GM19328 (cell line): ENCODE measurements around the gene TEX2.

ENCODE experiments used
- ATAC-seq: cut with Tn5 transposase; IDR thresholded peaks from one replicate; pipeline ENCODE4 v1.9.1; 2021; ENCODE audit warnings: mild to moderate bottlenecking, moderate library complexity; ENCODE audit not compliant: unreplicated experiment

Gene TEX2

GRCh38 chr17:64165347-64165746 is 97.7 kb downstream of the TEX2 start:
- ATAC-seq = no peak

DNA sequence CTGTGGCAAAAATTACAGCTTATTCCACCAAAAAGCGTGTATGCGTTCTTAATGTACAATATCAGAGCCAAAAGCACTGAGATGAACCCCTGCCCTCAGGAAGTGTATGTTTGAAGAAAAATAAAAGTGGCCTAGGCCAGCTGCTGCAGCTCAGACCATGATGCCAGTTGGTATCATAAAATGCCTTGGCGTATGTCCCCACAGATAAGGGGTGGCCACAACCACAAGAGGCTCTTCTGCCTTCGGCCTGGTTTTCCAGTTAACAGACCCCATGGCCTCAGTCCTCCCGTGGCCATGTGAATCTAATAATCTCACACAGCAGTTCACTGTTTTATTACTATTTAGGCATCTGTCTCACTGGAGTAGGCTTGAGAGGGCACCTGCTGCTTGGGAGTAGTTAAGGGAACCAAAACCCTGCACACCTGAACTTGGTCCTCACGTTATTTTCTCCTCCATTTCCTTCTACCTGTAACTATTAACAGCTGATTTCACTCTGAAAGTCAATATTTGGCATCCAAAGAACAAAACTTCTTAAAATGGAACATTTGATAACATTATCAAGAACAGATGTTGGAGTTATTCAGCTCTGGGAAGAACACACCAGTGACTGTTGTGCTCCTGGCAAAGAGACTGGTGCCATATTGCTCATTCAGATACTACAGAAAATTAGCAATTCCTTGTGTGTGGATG is 98.3 kb downstream of the TEX2 start:
- no peak for ATAC-seq

DNA sequence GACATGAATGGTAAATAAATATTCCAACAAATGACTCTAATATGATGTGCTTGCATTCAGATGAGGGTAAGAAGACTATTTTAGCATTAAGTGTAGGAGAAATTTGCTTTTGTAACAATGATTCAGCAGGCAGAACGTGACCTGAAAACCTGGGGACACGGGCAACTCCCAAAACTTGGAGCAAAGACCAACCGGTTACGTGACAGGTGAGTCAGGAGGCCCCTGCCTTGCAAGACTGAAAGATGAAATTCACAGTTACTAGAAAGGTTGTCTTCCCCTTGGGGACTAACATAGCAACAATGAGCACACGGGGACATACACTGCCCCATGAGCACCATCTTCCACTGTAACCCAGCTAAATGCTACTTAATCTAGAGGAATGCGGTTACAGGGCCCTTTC is 99.6 kb downstream of the TEX2 start:
- no peak for ATAC-seq

GRCh38 chr17:64162554-64162953 is 100.5 kb downstream of the TEX2 start:
- no peak for ATAC-seq

DNA sequence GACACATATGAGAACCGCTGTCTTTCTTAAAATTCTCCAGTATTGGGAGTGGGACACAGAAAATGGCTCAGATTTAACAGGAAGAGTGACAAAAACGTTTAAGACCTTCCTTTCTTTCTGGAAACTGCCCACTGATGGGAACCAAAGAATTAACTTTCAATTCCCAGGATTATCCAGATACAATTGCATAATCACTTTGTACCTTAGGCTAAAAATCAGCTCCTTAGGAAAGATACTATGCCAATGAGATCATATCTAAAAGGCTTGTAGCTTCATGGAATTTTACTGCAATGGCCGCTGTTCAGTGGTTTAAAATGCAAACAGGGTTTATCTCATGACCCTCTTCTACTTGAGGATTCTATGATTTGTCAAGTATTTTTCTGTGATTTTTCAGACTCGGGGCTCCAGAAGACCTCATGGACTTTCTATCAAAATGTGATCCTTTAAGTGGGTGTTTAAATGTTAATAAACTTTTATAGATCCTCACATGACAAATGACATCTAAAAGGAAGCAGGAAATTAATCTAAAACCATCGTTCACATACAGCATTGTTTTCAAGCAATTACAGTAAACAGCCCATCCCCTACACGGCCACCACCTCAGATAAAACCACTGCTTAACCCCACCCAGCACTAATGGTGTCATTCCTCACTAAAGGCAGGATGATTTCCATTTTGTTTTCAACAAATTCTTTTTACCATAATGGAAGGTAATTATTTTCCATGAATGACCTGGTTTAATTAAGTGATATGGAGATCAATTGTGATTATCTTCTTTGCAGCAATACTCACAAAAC is 101.5 kb downstream of the TEX2 start:
- ATAC-seq = no peak

DNA sequence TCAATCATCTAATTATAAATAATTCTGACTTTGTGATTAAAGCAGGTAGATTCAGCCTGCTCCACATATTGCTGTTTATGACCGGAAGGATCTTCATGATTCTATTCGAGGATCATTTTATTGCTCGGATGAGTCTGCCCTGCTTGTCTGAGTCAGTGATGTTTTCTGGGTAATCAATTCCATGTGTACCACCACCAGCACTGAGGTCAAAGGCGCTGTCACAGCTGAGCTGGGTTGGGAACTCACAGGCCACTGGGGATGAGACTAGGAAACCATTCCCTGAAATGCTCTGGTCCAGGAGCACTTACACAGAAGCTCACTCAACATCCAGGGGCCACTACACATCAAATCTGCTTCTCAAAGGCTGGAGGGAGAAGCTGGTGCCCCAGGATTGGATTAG is 102.7 kb downstream of the TEX2 start:
- no peak for ATAC-seq

- no peak for ATAC-seq
These were observed 104.0 kb downstream of the TEX2 start for GRCh38 chr17:64158831-64159590.

- ATAC-seq = no peak
These were observed 104.7 kb downstream of the TEX2 start for GRCh38 chr17:64158406-64158805.

- ATAC-seq = no peak
These were observed 105.3 kb downstream of the TEX2 start for GRCh38 chr17:64157669-64158180.

DNA sequence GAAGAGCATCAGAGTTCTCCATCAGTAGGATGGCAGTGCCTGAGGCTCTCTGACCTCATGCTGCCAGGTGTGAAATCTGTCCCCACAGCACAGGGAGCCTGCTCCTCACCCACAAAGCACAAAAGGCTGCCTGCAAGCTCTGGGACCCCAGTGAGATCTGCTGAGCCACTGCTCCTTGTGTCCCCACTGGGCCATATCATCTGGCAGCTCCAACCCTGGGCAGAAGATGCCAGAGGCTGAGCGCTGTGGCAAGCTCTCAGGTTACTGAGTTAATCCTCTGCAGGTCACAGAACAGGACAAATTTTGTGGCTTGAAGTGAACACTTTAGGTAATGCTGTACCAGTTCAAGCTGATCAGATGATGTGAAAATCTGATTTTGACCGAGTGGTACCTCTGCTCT is 106.4 kb downstream of the TEX2 start:
- no peak for ATAC-seq

DNA sequence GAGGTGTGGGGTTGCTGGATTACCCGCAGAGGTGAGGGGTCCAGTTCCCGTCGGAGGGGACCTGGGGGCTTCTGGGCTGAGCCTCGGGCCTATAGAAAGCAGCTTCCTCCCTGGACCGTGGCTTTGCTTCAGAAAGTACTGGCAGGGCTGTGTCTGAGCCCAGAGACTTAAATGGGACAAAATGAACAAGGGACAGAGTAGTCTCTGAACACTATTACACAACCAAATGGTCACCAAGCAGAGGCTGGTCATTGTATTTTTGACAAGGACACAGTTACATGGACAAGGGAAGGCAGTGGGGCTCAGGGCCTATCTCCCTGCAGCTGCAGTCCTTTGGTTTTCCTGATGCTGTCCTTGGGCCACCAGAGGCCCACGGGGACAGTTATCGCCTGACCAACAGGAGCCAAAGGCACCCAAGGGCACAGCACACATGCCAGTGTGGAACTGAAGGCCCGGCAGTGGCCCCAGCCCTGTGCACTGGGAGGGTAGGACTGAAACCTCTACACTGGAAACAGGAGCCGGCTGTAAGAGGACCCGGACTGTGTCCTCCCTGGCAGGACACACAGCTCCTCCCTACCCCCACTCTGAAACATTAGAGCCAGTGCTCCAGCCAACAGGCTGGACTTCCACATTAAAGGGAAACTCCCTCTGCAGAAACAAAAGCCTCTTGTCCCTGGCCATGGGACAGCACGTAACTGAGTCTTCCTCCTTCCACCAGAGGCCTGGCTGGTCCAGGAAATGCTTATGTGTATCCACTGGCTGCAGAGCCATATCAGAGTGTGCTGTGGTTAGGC is 107.1 kb downstream of the TEX2 start:
- no peak for ATAC-seq

DNA sequence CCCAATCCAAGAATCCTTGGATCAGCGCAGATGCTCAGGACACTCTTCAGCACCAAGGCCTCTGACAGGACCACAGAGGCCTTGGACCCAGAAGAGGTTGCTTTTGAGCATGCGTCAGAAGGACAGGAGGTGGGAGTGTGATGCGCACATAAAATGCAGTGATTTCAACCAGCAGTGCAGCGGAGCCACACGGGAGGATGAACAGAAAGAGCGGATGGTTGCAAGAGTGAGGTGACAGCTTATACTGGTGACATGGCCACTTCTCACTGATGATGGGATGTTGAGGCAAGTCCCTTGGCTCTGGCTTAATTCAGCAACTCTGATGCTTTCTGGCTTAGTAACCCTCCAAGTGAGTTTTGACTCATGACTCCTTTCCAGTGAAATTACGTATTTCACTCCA is 107.9 kb downstream of the TEX2 start:
- ATAC-seq = no peak

- ATAC-seq = no peak
These were observed 108.3 kb downstream of the TEX2 start for GRCh38 chr17:64154717-64155116.

- ATAC-seq = no peak
These were observed 108.8 kb downstream of the TEX2 start for GRCh38 chr17:64154313-64154695.

- ATAC-seq = no peak
These were observed 109.3 kb downstream of the TEX2 start for GRCh38 chr17:64153565-64154312.

GRCh38 chr17:64152428-64153125 is 110.5 kb downstream of the TEX2 start:
- no peak for ATAC-seq

GRCh38 chr17:64151016-64151368 is 112.1 kb downstream of the TEX2 start:
- no peak for ATAC-seq

DNA sequence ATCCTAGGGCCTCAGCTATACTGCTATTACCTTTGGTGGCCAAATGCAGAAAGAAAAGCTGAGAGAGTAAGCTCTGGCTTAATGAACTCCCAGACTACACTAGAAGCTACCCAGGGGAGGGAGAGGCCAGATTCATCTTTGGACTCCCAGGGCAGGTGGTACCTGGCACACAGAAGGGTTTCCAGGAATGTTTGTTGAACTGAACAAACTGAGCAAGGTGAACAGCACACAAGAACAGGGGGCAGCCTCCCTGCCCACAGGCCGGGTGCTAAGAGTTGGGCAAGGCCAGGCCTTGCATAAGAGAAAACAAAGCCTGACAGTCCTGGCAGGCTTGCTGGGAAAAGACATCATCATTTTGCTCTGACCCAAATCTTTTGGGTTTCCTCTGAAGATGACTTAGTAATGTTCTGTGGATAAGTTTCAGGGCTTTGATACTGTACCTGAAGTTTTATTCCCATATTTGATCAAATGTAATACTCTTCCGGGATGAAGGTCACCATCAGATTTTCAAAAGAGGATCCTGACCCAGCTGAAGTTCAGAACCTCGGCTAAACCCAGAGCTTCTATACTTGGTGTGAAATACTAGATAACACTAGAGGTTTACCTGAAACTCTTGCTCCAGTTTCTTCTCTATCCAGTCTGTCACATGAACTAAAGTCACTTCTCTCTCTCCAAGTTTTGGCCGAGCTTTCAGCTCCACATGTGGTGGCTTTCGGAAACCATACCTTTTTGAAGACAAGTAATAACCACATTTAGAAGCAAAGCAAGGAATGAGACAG is 112.6 kb downstream of the TEX2 start:
- ATAC-seq = no peak

GRCh38 chr17:64149196-64149595 is 113.9 kb downstream of the TEX2 start:
- ATAC-seq = no peak
